H4 (cell line): ENCODE data around the gene ARHGDIA. TPM values are rescaled to one million over a fixed set of nuclear protein-coding genes. Genes with fewer than 3 reads are reported as not detected.
"Not testable (repeated sequence)": the region's sequence is repeated elsewhere in the genome, so short reads cannot be mapped to it uniquely, and the experiment has no call there.

Experiments used
- DNase-seq: peaks from one replicate; pipeline ENCODE4 v3.0.0-alpha.2; 2015; ENCODE audit warnings: low spot score
- total RNA-seq: library from RNA; depleted of rRNA; stranded (reverse); fragments of >200 nt; shearing (Covaris generic); gene quantifications from 2 replicates; pipeline ENCODE4 v1.2.3, GENCODE V29; 2014

Gene ARHGDIA
- total RNA-seq, 1 experiment from 2014 or later: 78.2 TPM

DNA sequence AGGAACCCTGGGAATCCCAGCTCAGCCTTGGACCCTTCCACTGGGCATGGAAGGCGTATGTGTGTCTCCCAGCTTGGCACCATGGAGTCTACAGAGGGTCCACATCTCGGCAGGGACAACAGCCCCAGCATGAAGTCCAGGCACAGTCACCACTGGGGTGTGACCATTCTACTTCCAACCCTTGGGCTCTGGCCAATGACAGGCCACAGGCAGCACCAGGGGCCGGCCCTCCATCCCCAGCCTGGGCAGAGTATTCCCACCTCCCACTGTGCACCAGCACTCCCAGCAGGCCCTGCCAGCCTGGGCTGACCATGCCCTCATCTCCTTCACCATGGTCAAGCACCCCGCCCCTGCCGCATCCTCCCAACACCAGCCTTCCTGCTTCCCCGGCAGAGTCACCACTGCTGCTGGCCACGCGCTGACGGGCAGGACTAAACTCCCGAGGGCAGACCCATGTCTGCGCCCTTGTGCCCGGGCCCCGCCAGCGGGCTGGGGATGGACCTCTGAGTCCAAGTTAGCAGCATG lies 26.7 kb downstream of the ARHGDIA start:
- no peak for DNase-seq

DNA sequence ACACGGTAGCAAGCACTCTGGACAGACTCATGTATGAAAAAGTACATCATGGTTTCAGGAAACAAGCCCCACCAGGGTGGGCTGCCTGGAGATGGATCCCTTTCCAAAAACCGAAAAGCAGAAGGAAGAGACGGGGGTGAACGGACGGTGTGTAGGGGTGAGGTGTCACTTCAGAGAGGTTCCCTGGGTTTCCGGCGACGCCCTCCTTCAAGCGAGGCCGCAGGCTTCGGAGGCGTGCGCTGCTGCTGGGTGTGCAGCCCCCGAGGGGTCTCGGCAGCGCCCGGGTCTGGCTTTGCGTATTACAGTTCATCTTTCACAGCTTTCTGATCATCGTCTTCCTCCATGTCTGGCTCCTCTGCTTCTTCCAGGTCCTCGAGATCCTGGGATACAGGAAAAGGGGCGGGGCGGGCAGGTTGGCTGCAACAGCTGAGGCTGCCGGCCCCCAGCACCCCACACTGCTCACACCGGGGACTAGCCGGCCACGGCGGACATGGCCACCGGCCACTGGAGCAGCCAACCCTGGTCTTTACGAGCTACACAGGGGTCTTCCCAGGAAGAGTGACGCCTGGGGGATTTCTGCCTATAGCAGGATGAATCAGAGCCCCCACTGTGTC lies 27.3 kb downstream of the ARHGDIA start:
- DNase-seq: no peak

DNA sequence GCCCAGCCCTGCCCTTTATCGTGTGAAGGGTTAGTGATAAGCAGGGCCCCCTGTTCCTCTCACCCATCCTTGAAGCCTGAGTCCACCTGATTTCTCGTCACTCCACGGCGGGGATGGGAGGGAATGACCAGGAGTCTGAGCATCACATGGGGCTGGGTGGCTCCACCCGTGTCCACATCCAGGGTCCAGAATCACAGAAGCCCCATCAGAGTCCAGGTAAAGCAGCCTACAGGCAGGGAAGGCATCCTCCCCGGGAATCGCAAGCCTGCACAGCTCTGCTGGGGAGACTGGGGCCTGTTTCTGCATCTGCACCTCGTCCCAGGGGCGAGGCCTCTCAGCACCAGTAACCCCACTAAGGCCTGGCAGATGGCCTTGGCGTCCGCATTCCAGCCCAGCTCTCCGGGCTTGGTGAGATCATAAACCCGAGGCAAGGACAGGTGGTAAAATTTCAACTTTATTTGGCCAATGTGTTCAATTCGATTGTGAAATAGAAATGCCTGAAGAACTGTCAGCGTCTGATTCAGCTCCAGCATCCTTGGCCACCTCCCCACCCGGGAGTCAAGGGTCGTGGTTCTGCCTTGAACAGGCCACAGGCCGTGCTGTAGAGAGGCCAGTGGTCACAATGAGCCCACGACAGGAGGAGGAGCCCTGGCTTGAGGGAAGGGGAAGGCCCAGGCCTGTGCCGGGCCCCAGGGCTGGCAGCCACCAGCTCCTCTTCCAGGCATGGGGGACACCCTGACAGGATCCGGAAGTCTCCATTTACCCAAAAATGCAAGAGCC lies 28.2 kb downstream of the ARHGDIA start:
- DNase-seq: no peak

DNA sequence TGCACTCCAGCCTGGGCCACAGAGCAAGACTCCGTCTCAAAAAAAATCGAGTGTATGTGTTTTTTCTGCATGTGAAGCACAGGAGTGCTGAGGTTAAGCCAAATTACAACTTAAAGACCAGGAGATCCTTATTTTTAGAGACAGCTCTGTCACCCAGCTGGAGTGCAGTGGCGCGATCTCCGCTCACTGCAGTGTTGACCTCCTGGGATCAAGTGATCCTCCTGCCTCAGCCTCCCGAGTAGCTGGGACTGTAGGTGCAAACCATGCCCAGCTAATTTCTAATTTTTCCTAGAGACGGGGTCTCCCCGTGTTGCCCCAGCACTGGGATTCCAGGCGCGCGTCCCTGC lies 28.8 kb downstream of the ARHGDIA start:
- DNase-seq: no peak

DNA sequence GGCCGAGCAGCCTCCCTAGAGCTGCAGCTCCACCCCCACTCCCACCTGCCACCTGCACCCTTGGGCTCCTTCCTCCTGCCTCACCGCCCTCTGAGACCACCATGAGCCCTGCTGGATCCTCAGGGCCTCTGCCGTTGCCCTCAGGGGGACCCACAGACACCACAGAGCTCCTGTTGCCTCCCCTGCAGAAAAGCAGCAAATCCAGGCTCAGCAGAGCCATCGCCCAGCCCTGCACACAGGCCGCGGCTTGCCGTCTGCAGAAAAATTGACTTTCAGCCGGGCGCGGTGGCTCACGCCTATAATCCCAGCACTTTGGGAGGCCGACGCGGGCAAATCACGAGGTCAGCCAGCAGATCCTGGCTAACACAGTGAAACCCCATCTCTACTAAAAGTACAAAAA lies 29.3 kb downstream of the ARHGDIA start:
- DNase-seq: no peak

DNA sequence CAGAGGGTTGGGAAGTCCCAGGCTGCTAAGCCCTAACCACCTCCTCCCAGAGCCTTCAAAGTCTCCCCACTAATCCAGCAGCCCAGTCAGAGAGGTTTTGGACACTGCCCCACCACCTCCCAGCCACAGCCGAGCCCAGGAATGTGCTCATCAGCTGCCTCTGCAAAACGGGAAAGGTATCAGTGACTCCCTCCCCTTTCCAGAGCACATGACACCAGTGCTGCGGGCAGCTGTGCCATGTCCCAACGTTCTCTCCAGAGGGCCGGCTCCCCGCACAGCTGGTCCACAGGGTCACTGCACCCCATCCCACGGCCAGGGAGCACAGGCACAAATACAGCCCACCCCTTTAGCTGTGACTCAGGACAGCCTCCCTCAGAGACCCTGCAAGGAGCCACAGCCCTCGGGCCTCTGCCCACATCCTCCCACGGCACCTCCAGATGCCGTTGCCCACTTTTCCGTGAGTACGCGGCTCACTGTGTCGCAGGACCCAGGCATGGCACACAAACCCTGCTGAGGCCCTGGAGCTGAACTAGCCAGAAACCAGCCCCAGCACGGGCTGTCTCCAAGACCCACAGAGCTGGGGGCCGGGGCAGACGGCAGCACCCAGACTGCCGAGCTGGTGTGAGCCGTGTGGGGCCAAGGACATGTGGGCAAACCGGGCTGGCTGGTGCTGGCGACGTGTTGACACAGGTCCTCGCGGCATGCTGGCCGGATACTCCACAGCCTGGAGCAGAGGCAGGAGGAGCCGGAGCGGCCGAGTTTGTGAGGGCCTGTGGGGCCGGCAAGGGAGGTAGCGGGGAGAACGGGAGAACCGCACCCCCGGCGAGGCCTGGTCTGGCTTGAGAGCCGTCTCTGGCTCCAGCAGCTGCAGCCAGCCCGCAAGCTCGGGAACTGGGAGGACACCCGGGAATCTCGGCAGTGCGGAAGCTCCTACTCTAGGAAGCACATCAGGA lies 30.0 kb downstream of the ARHGDIA start:
- no peak for DNase-seq

DNA sequence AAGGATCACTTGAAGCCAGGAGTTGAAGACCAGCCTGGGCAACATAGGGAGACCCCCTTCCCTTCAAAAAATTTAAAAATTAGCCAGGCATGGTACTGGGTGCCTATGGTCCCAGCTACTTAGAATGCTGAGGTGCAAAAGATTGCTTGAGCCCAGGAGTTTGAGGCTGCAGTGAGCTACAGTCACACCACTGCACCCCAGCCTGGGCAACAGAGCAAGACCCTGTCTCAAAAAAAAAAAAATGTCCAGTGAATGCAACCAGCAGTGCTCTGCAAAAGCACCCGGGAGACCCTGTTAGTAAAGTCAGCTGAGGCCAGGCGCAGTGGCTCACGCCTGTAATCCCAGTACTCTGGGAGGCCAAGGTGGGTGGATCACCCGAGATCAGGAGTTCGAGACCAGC lies 31.1 kb downstream of the ARHGDIA start:
- not testable (repeated sequence) for DNase-seq

DNA sequence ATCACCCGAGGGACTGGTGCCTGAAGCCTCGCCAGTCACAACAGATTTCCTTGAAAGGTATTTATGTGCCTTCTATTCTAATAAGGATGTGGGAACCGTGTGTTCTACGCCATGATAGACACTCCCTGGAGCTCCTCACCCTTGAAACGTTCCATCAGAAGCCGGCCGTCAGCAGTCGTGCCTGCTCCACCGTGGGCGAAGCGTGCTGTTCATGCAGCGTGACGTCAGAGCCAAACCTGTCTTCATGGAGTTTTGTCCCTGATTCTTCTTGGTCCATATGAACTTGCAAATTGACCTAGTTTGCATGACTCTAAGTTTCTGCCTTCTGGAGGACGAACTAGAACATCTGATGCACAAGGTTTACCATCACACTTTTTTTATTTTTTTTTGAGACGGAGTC lies 31.8 kb downstream of the ARHGDIA start:
- no peak for DNase-seq

DNA sequence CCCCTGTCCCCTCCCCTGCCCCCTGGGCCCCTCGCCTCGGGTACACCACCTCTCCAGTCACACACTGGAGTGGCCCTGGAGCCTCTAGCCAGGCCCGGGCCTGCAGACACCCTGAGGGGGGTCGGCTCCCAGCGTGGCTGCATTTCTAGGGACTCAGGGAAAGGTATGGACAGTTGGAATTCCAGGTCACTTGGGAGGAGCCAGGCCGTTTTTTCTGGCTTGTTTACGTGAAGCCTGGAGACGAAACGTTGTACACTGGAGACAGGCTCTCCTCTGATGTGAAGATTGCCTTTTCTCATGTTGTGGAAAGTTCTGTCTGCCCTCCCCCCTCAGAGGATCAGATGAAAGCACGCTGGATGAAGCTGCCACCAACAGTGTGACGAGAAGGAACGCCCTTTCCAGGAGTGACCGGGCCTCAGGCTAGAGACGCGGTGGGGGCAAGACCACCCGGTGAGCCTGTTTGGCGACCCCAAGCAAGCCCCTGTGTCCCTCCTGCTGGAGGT lies 32.3 kb downstream of the ARHGDIA start:
- no peak for DNase-seq

DNA sequence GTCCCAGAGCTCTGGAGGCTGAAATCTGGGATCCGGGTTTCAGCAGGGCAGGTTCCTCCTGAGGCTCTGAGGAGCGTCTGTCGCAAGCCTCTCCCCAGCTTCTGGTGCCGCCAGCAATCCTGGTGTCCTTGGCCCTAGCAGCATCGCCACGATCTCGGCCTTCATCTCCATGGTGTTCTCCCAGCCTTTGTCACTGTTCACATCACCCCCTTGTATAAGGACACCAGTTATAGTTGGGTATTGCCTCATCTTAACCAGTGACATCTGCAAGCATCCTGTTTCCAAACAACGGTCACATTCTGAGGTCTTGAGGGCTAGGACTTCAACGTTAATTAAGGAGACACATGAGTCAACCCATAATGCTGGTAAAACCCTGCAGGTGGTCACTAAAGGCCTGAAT lies 33.5 kb downstream of the ARHGDIA start:
- peak; percentile 57 for DNase-seq

DNA sequence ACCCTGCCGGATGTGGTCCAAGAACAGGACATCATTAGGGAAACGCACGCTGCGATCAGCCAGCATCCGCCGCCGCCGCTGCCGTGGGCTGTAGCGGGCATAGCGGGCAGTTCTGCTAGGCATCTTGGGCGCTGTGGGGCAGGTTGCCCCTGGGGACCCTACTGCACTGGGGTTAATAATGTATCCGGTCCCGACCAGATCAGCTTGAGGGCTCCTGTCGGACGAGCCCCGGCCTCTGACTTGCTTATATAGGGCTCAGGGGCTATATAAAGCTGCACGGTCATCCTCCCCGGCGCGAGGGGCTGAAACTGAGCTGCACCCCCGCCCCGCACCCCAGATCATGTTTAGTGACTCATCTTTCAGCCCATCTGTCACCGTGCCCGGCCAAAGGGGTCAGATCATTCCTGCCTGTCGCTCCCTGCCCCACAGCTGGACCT lies 36.3 kb downstream of the ARHGDIA start, which contains the start of gene PPP1R27:
Gene PPP1R27 (minus strand): TSS at position 220 of the 437 bp plus-strand sequence. CDS start 97 bp downstream, at position 123.
- DNase-seq: no peak

DNA sequence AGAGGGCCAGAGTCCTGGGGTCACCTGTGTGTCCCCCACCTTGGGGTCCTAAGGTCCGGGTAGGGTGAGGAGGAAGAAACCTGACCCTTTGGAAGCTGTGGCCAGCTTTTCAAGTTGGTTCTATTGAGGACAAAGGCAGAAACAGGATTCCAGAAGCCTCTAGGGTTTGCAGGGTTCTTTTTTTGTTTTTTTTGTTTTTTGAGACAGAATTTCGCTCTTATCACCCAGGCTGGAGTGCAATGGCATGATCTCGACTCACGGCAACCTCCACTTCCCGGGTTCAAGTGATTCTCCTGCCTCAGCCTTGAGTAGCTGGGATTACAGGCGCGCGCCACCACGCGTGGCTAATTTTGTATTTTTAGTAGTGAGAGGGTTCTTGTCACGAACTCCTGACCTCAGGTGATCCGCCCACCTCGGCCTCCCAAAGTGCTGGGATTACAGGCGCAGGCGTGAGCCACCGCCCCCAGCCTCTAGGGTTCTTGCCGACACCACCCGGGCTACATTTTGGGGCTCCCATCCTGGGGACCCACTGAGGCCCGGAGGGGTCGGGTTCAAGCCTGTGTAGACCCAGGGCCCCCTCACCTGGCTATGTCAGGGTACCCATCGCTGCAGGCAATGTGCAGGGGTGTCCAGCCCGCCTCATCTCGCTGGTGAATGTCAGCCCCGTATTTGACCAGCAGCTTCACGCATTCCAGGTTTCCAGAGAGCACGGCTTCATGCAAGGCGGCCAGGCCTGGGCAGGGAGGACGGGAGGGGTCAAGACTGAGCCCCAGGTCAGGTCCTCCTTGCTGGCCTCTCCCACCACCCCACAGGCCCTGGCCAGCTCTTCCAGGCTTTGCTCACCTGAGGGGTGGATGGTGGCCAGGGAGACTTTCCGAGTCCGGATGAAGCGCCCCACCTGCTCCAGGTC lies 37.0 kb downstream of the ARHGDIA start:
- no peak for DNase-seq

DNA sequence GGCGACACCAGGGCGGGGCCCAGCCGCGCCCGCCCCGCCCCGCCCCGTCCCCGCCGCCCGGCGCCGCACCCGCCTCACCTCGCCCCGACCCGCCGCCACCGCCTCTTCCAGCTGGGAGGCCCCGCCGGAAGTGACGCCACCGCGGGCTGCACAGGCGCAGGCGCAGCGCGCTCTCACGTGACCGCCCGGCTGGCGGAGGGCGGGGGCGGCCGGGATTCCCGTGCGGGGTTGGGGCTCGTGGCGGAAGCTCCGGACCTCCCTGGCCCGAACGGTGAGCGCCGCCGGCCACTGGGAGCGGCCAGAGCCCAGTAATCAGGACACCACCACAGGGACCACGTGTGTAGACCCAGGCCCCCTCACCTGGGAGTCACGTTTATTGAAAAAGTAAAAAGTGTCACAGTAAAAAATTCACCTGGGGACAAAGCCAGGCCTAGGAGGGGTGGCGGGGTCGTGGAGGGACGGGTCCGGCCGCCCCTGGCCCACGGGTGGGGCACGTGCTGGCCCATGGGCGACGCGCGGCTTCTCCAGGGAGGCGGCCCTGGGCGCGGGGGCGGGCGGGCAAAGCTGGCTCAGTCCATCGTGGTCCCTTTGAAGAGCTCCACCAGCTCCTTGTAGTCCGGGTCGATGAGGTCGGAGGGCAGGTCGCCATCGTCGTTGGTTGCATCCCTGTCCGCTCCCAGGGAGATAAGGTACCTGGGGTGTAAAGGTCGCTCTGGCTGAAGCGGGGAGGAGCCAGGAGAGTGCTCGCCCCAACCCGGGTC lies 37.8 kb downstream of the ARHGDIA start, which contains the start of gene MCRIP1:
Gene MCRIP1 (minus strand): TSS at position 132 of the 761 bp plus-strand sequence. CDS start 8,785 bp downstream, outside the sequence.
- peak; percentile 93 for DNase-seq

DNA sequence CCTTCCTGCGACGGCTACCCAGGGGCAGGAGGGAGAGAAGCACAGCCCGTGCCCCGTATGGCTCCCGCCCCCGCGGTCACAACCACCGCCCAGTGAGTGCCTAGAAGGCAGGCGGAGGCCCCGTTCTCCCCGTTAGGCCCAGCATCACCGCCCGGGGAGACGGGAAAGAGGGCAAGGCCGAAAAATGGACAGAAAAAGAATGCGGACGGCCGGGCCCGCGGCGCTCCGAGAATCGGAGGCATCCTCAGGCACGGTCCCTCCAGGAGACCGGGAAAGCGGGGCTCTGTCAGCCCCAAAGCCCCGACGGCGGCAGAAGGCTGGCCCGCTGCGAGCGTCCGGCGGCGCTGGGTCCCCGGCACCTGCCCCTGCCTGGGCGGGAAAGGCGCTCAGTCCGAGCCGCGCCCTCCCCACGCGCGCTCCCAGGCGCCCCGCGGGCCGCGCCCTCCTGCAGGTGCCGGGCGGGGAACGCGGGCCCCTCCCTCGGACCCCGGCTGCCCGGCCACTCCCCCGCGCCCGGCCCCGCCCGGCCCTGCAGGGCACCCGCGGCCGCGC lies 38.5 kb downstream of the ARHGDIA start:
- no peak for DNase-seq

DNA sequence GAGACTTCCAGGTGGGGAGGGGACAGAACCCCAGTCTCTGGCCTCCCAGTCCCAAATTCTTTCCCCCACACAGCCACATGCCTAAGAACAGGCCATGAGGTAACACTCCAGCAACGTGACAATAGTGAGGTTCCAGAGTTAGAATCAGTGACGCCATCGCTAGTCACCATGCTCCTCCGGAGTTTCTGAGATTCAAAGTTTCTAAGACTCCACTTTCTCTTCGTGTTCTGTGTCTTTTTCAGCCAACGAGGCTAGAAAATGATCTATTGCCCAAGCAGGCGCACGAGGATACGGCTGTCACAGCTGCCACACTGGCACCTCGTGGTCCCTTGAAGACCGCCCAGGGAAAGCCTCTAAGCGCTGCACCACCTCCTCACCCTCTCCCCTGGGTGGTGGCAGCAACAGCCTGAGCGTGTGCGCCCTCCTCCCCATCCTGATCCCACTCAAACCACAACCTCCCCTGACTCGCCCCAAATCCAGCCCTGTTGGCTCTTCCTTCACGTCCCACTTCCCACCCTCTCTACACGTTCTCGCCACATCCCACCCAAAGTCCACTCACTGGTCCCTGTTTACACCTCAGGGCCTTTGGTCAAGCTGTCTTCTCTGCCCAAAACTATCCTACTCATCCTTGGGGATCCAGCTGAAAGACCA lies 39.1 kb downstream of the ARHGDIA start:
- DNase-seq: no peak

DNA sequence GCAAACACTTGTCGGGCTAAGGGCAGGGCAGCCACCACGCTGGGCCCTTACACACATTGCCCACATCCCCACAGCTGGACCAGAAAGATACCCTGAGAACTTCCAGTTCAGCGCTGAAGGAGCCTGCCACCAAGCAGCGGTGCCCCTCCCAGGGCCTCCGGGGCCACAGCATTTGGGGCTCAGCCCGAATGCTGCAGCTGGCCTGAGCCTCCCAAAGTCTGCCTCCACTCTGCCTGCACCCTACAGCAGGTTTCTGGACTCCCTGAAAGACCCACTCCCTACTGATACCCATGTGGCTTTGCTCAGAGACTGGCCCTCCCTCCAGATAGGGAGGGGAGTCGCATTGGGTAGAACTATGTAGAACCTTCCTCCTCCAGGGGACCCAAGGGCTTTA lies 39.6 kb downstream of the ARHGDIA start:
- no peak for DNase-seq

DNA sequence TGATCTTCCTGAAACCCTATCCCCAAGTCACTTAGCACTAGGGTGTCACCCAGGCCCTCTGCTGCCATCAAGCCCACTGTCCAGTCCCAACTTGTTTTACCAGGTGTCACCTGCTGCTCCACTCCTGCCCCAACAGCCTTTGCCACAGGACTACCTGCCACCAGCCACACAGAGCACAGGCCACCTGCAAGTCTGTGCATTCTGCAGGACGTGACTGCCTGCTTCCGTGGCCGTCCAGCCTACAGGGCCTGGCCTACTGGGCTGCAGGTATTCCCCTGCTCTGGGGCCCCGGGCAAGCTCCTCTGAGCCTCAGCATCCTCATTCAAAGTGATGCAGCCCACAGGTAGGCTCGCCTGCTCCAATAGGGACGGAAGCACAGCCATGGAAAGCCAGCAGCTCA lies 41.3 kb downstream of the ARHGDIA start:
- DNase-seq: no peak

DNA sequence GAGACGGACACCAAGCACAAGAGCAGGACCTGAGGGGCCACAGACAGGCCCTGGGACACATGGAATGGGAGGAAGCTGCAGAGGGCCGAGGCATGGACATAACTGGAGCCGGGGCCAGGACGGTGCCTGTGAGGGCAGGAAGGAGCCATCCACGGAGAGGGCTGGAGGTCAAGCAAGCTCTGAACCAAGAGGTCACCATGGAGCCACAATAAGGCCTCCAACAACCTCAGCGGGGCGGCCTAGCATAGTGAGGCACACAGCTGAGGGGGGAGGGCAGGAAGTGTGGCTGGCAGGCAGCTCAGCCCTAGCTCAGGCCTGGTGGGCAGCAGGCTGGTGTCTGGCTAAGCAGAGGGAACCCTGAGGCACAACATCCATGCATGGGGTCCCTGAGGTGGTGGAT lies 42.5 kb downstream of the ARHGDIA start:
- DNase-seq: no peak

DNA sequence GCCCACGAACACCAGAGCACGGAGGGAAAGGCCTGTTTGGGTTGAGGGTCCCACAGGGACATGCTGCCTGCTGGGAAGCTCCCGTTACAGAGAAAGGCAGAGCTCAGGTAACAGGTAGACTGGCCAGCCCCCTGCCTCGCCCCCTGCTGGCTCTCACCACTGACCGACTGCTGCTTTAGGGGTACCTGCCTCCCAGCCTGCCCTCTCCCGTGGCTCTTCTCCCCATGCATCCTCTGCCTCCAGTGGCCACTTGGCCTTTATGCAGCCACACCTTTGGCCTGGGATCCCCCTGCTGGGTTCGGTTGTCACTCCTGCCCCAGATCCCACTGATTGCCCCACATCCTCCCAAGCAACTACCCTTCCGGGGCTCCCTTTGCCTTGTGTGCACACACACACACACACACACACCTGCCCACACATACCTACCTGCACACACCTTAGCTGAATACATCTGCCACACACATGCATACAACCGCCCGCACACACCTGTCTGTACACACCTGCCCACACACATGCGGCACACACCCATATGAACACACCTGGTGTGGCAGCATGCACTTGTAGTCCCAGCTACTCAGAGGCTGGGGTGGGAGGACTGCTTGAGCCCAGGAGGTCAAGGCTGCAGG lies 45.2 kb downstream of the ARHGDIA start:
- no peak for DNase-seq
